ENCODE measurements around the gene BUD31.

DNA sequence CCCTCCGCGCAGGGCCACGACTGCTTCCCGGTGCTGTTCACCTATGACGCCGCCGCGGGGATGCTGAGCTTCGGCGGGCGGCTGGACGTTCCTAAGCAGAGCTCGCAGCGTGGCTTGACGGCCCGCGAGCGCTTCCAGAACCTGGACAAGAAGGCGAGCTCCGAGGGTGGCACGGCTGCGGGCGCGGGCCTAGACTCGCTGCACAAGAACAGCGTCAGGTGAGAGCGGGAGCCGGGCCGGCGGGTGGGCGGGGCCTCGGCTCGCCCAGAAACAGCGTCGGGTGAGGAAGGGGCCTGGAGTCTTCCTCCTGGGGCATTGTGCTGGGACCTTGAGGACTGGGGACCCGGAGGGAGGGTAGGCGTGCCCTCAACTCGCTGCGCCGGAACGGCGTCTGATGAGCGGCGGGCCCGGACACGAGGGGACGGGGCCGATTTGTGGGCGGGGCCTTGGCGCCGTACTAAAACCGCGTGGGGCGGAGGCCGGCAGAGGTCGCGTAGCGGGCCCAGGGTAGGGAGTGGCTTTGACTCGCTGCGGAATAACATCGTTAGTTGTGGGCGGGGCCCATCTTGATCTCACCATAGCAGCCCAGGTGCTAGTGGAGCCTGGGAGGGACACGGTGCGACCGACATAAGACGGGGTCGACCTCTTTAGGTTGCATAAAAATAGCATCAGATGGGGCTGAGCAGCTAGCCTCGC is 16.0 kb upstream of the BUD31 start:
- TF ChIP-seq EP300 (IDR thresholded peaks at IDR 0.05) (no peak), POLR2A (IDR thresholded peaks at IDR 0.05) (no peak)

All from stomach (tissue), 4 donors.